RWPE1 (cell line): Measurements from ENCODE around the gene REPIN1.

Experiments
- CTCF ChIA-PET: fragments of 350-600 bp; sonication (Branson Sonifier 250); formaldehyde crosslinking; extraction: SDS; loops from one replicate; lab custom pipeline; 2021; lab: Yijun Ruan, JAX
- POLR2A ChIA-PET: fragments of 400-600 bp; formaldehyde crosslinking; extraction: SDS; loops from one replicate; lab custom pipeline; 2020; ENCODE audit warnings: antibody characterized with exemption; ENCODE audit not compliant: low non-redundant PET; lab: Yijun Ruan, JAX
- DNase-seq: peaks from one replicate; pipeline ENCODE4 v3.0.0; 2012; ENCODE audit warnings: low spot score
- H3K27ac ChIP-seq: fragments of 450-650 bp; 2 replicates; pipeline ENCODE4 v1.5.1; 2017
- TF ChIP-seq, protein P1 (sequence below): fragments of 450-650 bp; conservative IDR thresholded peaks from 2 replicates; pipeline ENCODE4 v1.5.1; 2017; ENCODE audit warnings: low read depth, mild to moderate bottlenecking

REPIN1 gene

DNA sequence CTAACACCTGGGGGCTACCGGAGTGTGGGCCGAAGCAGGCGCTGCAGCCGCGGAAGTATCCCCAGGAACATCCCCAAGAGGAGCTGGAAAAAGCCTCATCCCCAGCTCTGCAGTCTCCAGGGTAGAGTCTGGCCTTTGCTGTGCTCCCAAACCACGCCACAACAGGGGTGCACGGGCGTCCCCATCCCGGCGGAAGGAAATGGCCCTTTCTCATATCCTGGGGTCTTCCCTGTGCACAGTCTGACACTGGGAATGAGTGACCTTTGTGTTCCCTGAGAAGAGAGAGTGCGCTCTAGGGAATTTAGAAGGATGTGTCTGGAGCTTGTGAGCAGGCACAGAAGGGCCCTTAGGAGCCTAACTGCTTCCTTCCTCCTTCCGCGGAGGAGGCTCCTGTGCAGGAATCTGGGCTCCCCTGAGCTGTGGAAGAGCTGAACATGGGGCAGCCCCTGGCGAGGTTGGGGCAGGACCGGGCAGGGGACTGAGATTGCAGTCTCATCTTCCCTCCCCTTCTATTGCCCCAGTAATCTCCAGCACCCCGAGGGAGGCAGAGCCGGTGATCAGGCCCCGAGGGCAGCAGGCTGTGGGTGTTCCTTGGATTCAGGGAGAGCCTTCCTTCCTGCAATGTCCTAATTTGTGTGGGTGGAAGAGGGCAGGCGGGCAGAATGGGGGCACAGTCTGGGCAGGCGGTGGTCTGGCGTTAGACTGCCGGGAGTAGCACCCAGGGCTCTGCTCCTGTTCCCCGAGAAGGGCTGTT is 1.3 kb downstream of the REPIN1 start:
- H3K27ac ChIP-seq: peak overlapping the region; percentile 87
- ChIA-PET CTCF (no interaction called here), POLR2A (no interaction called here)
- no peak for DNase-seq
- TF ChIP-seq, protein P1, sequence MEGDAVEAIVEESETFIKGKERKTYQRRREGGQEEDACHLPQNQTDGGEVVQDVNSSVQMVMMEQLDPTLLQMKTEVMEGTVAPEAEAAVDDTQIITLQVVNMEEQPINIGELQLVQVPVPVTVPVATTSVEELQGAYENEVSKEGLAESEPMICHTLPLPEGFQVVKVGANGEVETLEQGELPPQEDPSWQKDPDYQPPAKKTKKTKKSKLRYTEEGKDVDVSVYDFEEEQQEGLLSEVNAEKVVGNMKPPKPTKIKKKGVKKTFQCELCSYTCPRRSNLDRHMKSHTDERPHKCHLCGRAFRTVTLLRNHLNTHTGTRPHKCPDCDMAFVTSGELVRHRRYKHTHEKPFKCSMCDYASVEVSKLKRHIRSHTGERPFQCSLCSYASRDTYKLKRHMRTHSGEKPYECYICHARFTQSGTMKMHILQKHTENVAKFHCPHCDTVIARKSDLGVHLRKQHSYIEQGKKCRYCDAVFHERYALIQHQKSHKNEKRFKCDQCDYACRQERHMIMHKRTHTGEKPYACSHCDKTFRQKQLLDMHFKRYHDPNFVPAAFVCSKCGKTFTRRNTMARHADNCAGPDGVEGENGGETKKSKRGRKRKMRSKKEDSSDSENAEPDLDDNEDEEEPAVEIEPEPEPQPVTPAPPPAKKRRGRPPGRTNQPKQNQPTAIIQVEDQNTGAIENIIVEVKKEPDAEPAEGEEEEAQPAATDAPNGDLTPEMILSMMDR: no peak

DNA sequence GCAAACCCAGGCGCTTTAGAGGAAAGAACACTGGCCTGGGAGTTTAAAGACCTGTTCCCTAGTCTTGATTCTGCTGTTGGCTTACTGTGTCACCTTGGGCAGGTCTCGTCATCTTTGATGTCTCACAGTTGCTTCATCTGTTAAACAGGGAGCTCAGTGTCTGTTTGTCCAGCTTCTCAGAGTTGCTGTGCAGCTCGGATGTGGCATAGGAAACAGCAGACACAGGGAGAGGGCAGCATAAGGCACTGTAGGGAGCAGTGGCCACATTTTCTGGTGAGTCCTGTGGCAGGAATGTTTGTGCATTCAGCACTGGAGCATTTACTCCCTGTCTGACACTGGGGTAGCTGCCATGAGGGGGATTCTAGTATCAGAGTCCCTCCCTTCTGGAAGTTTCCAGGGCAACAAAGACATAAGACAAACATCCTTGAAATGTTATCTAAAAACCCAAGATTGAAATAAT is 2.0 kb downstream of the REPIN1 start:
- H3K27ac ChIP-seq: peak overlapping the region; percentile 87
- ChIA-PET POLR2A (no interaction called here), CTCF (no interaction called here)
- TF ChIP-seq, protein P1: no peak
- no peak for DNase-seq

DNA sequence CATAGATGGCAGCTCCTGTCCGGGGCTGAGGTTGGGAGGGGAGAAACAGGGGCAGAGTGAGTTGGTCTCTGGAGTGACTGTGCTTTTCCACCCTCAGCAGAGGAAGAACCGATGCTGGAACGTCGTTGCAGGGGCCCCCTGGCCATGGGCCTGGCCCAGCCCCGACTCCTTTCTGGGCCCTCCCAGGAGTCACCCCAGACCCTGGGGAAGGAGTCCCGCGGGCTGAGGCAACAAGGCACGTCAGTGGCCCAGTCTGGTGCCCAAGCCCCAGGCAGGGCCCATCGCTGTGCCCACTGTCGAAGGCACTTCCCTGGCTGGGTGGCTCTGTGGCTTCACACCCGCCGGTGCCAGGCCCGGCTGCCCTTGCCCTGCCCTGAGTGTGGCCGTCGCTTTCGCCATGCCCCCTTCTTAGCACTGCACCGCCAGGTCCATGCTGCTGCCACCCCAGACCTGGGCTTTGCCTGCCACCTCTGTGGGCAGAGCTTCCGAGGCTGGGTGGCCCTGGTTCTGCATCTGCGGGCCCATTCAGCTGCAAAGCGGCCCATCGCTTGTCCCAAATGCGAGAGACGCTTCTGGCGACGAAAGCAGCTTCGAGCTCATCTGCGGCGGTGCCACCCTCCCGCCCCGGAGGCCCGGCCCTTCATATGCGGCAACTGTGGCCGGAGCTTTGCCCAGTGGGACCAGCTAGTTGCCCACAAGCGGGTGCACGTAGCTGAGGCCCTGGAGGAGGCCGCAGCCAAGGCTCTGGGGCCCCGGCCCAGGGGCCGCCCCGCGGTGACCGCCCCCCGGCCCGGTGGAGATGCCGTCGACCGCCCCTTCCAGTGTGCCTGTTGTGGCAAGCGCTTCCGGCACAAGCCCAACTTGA is 2.7 kb downstream of the REPIN1 start:
- no peak for DNase-seq
- TF ChIP-seq, protein P1: no peak
- peak overlapping the region; percentile 87 for H3K27ac ChIP-seq
- POLR2A ChIA-PET: no interaction called here
- CTCF ChIA-PET: no interaction called here

DNA sequence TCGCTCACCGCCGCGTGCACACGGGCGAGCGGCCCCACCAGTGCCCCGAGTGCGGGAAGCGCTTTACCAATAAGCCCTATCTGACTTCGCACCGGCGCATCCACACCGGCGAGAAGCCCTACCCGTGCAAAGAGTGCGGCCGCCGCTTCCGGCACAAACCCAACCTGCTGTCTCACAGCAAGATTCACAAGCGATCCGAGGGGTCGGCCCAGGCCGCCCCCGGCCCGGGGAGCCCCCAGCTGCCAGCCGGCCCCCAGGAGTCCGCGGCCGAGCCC is 3.3 kb downstream of the REPIN1 start:
- CTCF ChIA-PET: no interaction called here

DNA sequence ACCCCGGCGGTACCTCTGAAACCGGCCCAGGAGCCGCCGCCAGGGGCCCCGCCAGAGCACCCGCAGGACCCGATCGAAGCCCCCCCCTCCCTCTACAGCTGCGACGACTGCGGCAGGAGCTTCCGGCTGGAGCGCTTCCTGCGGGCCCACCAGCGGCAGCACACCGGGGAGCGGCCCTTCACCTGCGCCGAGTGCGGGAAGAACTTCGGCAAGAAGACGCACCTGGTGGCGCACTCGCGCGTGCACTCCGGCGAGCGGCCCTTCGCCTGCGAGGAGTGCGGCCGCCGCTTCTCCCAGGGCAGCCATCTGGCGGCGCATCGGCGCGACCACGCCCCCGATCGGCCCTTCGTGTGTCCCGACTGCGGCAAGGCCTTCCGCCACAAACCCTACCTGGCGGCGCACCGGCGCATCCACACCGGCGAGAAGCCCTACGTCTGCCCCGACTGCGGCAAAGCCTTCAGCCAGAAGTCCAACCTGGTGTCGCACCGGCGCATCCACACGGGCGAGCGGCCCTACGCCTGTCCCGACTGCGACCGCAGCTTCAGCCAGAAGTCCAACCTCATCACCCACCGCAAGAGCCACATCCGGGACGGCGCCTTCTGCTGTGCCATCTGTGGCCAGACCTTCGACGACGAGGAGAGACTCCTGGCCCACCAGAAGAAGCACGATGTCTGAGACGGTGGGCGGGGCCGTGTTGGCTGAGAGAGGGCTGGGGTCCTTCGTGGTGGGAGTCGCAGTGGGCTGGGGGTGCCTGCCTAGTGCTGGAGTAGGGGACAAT is 3.8 kb downstream of the REPIN1 start:
- no peak for DNase-seq
- POLR2A ChIA-PET: interaction anchor here (0.6 kb wide), 1 partner anchor 30 kb away, joined by 3 read pairs; no protein-coding TSS in a partner anchor

More for the DNA sequence above, 3.3 kb downstream of the REPIN1 start:
- POLR2A ChIA-PET: no interaction called here
- H3K27ac ChIP-seq: no peak overlapping the region
- TF ChIP-seq, protein P1: no peak
- DNase-seq: no peak

More for the DNA sequence above, 3.8 kb downstream of the REPIN1 start:
- TF ChIP-seq, protein P1: no peak
- H3K27ac ChIP-seq: no peak overlapping the region
- CTCF ChIA-PET: no interaction called here
